Spleen (tissue), 13 donors: ENCODE results near the gene SULT1A2. TPM values are rescaled to one million over a fixed set of nuclear protein-coding genes. Genes with fewer than 3 reads are reported as not detected.
"Not testable (repeated sequence)": the region's sequence is repeated elsewhere in the genome, so short reads cannot be mapped to it uniquely, and the experiment has no call there.

ENCODE experiments used
- DNase-seq: peaks from one replicate; pipeline ENCODE4 v3.0.0-alpha.2; 2020
- H3K27ac ChIP-seq, 8 donors: fragments of 200-600 bp; sonication (generic) in 7 of 8; 1 replicate in 4 of 8; 2 replicates in 4 of 8; pipeline versions ENCODE4 v1.5.0 to v1.8.0; 2016 to 2021; ENCODE audit warnings: inconsistent platforms in 4 of 8, mild to moderate bottlenecking in 4 of 8, moderate library complexity in 1 of 8
- H3K27me3 ChIP-seq, 7 donors: fragments of 200-600 bp; sonication (generic) in 6 of 7; replicated peaks in 1 of 7; 1 replicate in 4 of 7; 2 replicates in 3 of 7; pipeline versions ENCODE4 v1.5.0 to v1.8.0; 2016 to 2021; ENCODE audit warnings: inconsistent platforms in 3 of 7, mild to moderate bottlenecking in 1 of 7
- H3K36me3 ChIP-seq, 6 donors: fragments of 200-600 bp; sonication (generic) in 5 of 6; 1 replicate in 4 of 6; 2 replicates in 2 of 6; pipeline versions ENCODE4 v1.5.0 to v1.8.0; 2016 to 2021; ENCODE audit warnings: inconsistent platforms in 2 of 6
- H3K4me1 ChIP-seq, 6 donors: fragments of 200-600 bp; sonication (generic) in 5 of 6; 1 replicate in 3 of 6; 2 replicates in 3 of 6; pipeline versions ENCODE4 v1.5.0 to v1.8.0; 2016 to 2021; ENCODE audit warnings: inconsistent platforms in 3 of 6
- H3K4me3 ChIP-seq, 8 donors: fragments of 200-600 bp; sonication (generic) in 7 of 8; 1 replicate in 4 of 8; 2 replicates in 4 of 8; pipeline versions ENCODE4 v1.5.0 to v1.8.0; 2016 to 2021; ENCODE audit warnings: inconsistent platforms in 4 of 8, mild to moderate bottlenecking in 4 of 8, moderate library complexity in 2 of 8
- H3K9me3 ChIP-seq, 8 donors: fragments of 200-600 bp; sonication (generic) in 7 of 8; 1 replicate in 4 of 8; 2 replicates in 4 of 8; pipeline versions ENCODE4 v1.5.0 to v1.8.0; 2016 to 2021; ENCODE audit warnings: inconsistent platforms in 4 of 8
- POLR2AphosphoS5 ChIP-seq, 3 donors: sonication (generic); formaldehyde crosslinking; IDR thresholded peaks; one replicate each; pipeline ENCODE4 v1.5.1; 2017; ENCODE audit warnings: antibody characterized with exemption in 3 of 3
- WGBS, 5 donors: extraction: QIAGEN DNeasy Blood & Tissue Kit in 3 of 5; methylation state at CpG; one replicate each; pipeline versions ENCODE4 v1.1.5 to v1.1.7; 2013 to 2018; 5-methylcytosine and 5-hydroxymethylcytosine counted together
- intact Hi-C: fragments of 100-400 bp; cut with DNase I; formaldehyde crosslinking; loops from one replicate; pipeline ENCODE4 v1.15.0; 2023; ENCODE audit warnings: low total_unique reads
- long read RNA-seq, 2 donors: transcript quantifications; one replicate each; lab custom pipeline, GENCODE V29; 2026
- polyA plus RNA-seq, 3 donors: library from polyadenylated mRNA; stranded (reverse); fragments of 200-250 nt; gene quantifications; one replicate each; pipeline ENCODE4 v1.2.1, GENCODE V29; 2013
- total RNA-seq, 7 donors: library from RNA; depleted of rRNA in 3 of 7; stranded (reverse); fragments of >200 nt in 3 of 7; fragmentation: NEBNext Ultra II Directional in 4 of 7; extraction: Animal tissue kit (Norgen Biotek cat#: 25700) in 4 of 7; gene quantifications; one replicate each; pipeline versions ENCODE4 v1.1.0 to v1.2.1, GENCODE V29; 2016 to 2021
- TF ChIP-seq, protein P1 (sequence below), 11 experiments: fragments of 200-600 bp in 7 of 11; fragments of 450-650 bp in 4 of 11; sonication (generic) in 4 of 11; IDR thresholded peaks in 8 of 11; conservative IDR thresholded peaks in 3 of 11; 1 replicate in 7 of 11; 2 replicates in 4 of 11; pipeline versions ENCODE4 v1.4.0 to v1.8.0; 2016 to 2021; ENCODE audit warnings: antibody characterized with exemption in 11 of 11, inconsistent platforms in 4 of 11, mild to moderate bottlenecking in 1 of 11
- donor health status: healthy with polysubstance abuse.
- donor health status: DM: no; HTN: no; CAD: no; lungs with moderate emphysema.
- donor health status: DM: no; HTN: no; CAD: no.
- donor health status: Bipolar disorder and iron deficiency.
- donor health status: healthy.
- donor health status: DM: no; HTN: no; CAD: no.
- donor health status: DM: yes; HTN: yes; CAD: no.

Gene SULT1A2
- total RNA-seq (1 to 10 TPM; 2.0 to 9.4 (median 5.5) TPM), polyA plus RNA-seq (1 to 10 TPM; 1.3 to 3.9 (median 1.7) TPM)
- long read RNA-seq, donor 1, partial matches to known transcripts, result 0 of 2 reads
- long read RNA-seq, donor 1, other reads (novel, unspliced or antisense), result 0 of 2 reads
- long read RNA-seq, donor 2, result 0 reads

DNA sequence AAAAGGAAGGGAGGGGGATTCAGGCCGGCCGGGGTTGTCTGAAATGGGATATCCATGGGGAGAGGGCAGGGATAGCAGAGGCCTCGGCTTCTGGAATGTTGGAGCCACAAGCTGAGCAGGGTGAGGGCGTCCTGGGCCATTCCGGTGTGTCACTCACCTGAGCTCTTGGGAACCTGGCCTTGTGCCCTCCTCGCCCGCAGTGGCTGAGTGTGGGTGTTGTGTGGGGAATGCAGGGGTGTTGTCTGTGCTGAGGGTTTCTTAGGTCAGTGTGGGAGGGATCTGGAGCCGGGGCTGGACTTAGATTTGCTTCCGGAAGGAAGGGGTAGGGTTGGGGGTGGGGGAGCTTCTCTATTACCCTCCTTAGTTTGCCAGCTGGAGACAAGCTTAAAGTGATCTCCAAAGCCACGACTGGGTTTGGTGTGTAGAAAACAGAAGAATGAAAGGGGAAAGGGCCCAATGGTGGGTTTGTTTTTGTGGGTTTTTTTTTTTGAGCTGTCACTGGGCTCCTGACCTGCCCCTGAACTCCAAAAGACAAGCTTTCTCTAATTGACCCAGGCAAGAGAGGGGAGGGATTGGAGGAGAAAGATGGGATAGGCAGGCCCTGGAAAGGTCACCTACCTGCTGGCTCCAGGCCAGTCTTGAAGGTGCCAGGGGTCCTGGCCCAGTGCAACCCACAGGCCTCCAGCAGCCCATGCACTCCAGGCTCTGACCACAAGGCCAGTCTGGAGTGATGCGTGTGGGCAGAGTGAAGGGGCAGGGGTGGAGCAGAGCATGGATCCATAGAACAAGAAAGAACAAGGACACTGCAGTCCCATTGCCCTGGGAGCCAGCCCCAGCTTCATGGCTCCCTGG, at the start of gene SULT1A2:
Gene SULT1A2, minus strand, starts transcription at position 211 of the 852 bp plus-strand sequence. CDS start 1,120 bp downstream, outside the sequence.
- Histone ChIP-seq H3K4me3 (peak within 1 kb of the TSS in 2 of 8 donors; percentile 7 to 14), H3K9me3 (no peaks in the 10 kb centered on the region), H3K4me1 (peaks cover 0 to 15% (median 2%) of the 10 kb centered on the region in 6 donors), H3K27ac (peak within 1 kb of the TSS in 6 of 8 donors; percentile 32 to 59 (median 50)), H3K27me3 (peaks cover 0 to 4% (median 0%) of the 10 kb centered on the region in 7 donors), H3K36me3 (peaks cover 0 to 12% (median 0%) of the 10 kb centered on the region in 6 donors)
- TF ChIP-seq, protein P1, sequence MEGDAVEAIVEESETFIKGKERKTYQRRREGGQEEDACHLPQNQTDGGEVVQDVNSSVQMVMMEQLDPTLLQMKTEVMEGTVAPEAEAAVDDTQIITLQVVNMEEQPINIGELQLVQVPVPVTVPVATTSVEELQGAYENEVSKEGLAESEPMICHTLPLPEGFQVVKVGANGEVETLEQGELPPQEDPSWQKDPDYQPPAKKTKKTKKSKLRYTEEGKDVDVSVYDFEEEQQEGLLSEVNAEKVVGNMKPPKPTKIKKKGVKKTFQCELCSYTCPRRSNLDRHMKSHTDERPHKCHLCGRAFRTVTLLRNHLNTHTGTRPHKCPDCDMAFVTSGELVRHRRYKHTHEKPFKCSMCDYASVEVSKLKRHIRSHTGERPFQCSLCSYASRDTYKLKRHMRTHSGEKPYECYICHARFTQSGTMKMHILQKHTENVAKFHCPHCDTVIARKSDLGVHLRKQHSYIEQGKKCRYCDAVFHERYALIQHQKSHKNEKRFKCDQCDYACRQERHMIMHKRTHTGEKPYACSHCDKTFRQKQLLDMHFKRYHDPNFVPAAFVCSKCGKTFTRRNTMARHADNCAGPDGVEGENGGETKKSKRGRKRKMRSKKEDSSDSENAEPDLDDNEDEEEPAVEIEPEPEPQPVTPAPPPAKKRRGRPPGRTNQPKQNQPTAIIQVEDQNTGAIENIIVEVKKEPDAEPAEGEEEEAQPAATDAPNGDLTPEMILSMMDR (IDR thresholded peaks at IDR 0.05 in 8 of 11, conservative IDR thresholded peaks at IDR 0.05 in 3 of 11), result no peak
- peak in 1 of 3 donors; percentile 8 for TF ChIP-seq POLR2AphosphoS5 (IDR thresholded peaks at IDR 0.05)
- DNase-seq, result peak; percentile 59
- intact Hi-C loops, result no loop called here
- WGBS, 5 donors, result 47 to 63% (median 49%) methylated on average over 11 of the region's 11 CpGs

DNA sequence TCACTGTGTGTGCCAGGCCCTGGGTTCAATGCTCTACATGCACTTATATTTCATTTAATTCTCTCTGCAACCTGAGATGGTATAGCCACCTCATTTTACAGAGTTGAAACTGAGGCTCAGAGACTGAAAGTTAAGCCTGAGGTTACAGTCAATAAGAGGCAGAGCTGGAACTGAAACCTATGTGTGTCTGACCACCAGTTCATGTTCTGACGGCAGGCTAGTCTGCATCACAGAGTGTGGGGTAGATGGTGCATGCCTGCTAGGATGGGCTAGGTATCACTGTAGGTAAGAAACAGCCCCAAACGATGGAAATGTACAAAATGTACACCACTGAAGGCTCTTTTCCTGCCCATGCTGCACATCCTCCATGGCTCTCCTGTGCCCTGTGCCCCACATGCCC, 43.1 kb upstream of the SULT1A2 start:
- WGBS, 5 donors, result 35 to 69% (median 52%) methylated on average over 1 to 2 of the region's 2 CpGs
- H3K4me1 ChIP-seq, H3K27me3 ChIP-seq, H3K36me3 ChIP-seq, H3K9me3 ChIP-seq, H3K27ac ChIP-seq, H3K4me3 ChIP-seq, intact Hi-C loops, DNase-seq: not testable (repeated sequence)

DNA sequence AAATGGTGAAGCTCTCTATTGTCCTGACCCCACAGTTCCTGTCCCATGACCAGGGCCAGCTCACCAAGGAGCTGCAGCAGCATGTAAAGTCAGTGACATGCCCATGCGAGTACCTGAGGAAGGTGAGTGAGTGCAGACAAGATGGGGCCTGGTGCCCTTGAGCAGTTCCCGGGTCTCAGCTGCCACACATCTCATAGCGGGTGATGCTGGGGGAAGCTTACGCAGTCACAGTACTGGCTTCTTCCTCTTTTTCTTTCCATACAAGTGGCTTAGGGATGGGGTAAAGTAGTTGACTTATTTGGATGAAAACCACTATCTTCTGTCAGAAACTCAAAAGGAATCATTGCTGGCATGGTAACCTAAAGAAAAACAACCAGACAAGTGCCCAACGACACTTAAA, 41.5 kb upstream of the SULT1A2 start:
- H3K4me1 ChIP-seq, H3K4me3 ChIP-seq, intact Hi-C loops, DNase-seq, H3K9me3 ChIP-seq, H3K27me3 ChIP-seq, H3K36me3 ChIP-seq, H3K27ac ChIP-seq: not testable (repeated sequence)
- WGBS, 5 donors, result 39 to 100% (median 57%) methylated on average over 1 to 5 of the region's 5 CpGs

DNA sequence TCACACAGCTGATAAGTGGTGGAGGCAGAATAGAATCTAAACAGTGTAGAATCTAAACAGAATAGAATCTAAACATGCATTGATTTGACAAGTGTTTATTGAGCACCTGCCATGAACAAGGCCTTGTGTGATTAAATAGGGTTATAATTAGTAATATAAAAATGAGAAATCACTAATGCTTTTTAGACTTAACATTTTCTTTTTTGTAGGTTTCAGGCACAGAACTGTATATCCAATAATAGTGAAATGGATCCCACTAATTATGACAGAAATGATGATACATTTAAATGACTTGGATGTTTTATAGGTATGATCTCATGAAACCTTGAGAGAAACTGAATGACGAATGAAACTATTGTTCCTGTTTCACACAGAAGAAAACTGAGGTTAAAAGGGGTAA, 40.9 kb upstream of the SULT1A2 start, which contains the start of gene NPIPB8:
Gene NPIPB8, plus strand, starts transcription at position 301 of the 400 bp plus-strand sequence. CDS start 296 bp downstream, outside the sequence.
- H3K27me3 ChIP-seq, H3K27ac ChIP-seq, intact Hi-C loops, DNase-seq, H3K4me3 ChIP-seq, H3K36me3 ChIP-seq, H3K4me1 ChIP-seq, H3K9me3 ChIP-seq: not testable (repeated sequence)
- WGBS, 5 donors, result 44 to 91% methylated on average over 1 of the region's 1 CpG; no CpG with 5 or more reads in 3 of the 5 donors

- WGBS, 5 donors, result 64 to 86% (median 78%) methylated on average over 5 of the region's 5 CpGs
Measured at GRCh38 chr16:28636093-28636823, 39.4 kb upstream of the SULT1A2 start.

DNA sequence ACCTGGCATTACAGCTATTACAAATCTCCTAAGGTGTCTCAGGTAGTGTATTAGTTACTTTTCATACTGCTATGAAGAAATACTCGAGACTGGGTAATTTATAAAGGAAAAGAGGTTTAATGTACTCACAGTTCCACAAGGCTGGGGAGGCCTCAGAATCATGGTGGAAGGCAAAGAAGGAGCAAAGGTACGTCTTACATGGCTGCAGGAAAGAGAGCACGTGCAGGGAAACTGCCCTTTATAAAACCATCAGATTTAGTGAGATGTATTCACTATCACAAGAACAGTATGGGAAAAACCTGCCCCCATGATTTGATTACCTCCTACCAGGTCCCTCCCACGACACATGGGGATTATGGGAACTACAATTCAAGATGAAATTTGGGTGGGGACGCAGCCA, 34.1 kb upstream of the SULT1A2 start:
- H3K4me1 ChIP-seq, H3K27me3 ChIP-seq, H3K4me3 ChIP-seq, intact Hi-C loops, H3K9me3 ChIP-seq, H3K36me3 ChIP-seq, H3K27ac ChIP-seq, DNase-seq: not testable (repeated sequence)
- 76 to 84% (median 81%) methylated on average over 4 to 5 of the region's 5 CpGs for WGBS, 5 donors

More at GRCh38 chr16:28636093-28636823, 39.4 kb upstream of the SULT1A2 start:
- H3K27me3 ChIP-seq, H3K27ac ChIP-seq, H3K4me1 ChIP-seq, H3K4me3 ChIP-seq, DNase-seq, intact Hi-C loops, H3K9me3 ChIP-seq, H3K36me3 ChIP-seq: not testable (repeated sequence)
